ENCODE data around the gene GPER1.
"Not testable (repeated sequence)": the region's sequence is repeated elsewhere in the genome, so short reads cannot be mapped to it uniquely, and the experiment has no call there.

GPER1 gene

DNA sequence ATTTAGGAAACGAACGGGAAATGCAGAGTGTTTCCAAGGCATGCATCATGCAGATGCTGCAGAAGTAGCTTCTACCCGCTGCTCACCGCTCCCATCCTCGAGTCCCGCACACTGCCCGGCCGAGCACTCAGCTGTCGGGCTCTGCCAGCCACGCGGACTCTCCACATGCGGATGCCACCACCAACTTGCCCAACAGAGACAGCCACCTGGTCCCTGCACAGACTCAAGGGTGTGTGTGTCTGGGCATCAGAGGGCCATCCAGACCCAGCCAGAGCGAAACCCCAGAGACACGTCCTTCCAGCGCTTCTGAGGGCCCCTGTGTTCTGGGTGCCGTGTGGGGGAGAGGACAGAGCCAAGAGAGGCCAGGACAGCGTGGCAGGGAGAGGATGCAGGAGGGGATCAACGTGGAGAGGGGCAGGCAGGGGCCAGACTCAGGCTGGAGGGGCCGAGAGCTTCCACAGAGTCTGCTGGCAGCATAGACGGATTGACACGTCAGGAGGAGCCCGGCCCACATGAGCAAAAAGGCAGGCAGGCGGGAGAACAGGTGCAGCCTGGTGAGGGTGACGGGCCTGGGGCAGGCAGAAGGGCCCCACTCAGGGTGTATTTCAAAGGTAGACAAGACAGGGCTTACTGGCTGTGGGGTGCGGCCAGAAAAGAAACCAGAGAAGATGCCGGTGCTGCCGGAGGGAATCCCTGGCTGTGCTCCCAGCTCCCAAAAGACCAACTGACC lies 18.3 kb downstream of the GPER1 start:
- no peak for DNase-seq

GRCh38 chr7:1106793-1107421 lies 19.0 kb downstream of the GPER1 start:
- no peak for DNase-seq

- DNase-seq = no peak
Measured at GRCh38 chr7:1108264-1108920, 20.5 kb downstream of the GPER1 start.

DNA sequence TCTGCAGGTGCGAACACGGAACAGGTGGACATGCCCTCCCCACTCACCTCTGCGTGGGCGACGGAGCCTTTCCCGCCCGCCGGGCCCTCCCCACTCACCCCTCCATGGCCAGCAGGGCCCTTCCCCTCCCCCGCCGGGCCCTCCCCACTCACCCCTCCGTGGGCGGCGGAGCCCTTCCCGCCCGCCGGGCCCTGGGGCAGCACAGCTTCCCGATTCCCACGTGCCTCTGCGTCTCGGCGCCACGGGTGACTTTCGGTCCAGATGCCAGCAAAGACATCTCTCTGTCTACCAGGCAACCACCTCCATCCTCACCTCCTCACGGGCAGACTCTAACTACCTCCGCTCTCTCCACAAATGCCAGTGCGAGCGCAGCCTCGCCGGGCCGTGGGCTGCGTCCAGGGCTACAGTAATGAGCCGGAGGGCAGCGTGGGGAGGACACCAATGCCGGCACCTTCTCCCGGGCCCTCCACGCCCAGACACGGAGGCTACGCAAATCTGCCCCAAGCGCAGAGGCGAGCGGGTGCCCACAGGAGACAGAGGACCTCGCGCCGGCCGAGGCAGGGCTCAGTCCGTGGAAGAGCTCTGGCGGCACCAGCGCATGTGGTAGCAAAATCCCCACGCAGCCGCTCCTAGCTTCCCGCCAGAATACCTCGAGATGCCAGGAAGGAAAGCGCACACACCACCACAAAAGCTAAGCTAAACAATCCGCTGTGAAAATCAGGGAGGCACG lies 21.8 kb downstream of the GPER1 start:
- DNase-seq = no peak

GRCh38 chr7:1110358-1110757 lies 22.4 kb downstream of the GPER1 start:
- DNase-seq = no peak

DNA sequence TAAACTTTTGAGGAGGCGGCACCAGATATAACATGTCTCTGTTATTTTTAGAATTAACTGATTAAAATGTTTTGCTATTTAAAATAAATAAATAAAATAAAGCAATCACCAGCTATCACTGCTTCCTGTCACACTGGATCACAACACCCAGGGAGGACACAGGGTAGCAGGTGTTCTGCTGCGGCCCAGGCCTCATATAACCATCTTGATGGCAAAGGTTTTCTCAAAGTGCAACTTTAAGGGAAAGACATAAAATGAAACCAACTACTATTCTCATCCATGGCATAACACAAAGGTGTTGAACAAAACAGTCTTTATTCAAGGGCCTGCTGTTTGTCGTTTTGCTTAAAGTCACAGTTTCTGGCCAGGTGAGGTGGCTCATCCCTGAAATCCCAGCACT lies 23.2 kb downstream of the GPER1 start:
- no peak for DNase-seq

- DNase-seq = no peak
Measured at GRCh38 chr7:1112109-1112508, 24.2 kb downstream of the GPER1 start.

DNA sequence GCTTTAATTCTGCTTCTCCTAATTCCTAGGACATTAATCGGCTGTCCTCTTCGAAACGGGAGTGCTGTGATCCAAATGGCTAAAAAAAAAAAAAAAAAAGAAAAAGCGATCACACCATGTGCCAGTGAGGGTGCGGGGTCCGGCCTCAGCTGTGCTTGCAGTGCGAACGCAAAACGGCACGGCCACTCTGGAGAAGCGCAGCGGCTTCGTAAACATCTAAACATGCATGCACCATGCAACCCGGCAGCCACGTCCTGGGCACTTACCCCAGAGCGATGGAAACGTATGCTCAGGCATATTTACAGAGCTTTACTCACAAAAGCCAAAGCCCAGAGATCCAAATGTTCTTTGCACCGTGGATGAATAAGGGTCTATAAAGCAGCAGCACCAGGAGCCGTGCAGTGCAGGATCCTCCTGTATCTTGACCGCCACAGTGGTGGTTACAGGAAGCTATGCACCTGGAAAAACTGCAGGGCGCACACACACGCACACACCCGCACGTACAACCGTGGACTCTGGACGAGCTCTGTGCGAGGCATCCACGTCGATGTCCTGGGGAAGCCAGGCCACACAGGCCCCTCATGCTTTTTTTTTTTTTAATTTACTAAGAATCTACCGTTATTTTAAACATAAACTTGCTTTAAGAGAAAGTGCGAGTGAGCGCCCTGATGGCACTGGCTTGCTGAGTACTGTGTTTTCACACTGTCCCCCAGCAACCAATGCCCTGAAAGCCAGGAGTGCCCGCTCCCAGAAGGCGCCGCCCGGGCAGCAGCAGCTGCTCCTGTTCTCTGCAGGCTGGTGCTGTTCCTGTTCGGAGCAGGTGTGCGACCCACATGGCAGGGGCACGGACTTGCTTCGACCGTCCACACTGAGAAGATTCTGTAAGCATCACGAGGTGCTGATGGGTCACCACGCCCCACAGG lies 25.0 kb downstream of the GPER1 start:
- no peak for DNase-seq

DNA sequence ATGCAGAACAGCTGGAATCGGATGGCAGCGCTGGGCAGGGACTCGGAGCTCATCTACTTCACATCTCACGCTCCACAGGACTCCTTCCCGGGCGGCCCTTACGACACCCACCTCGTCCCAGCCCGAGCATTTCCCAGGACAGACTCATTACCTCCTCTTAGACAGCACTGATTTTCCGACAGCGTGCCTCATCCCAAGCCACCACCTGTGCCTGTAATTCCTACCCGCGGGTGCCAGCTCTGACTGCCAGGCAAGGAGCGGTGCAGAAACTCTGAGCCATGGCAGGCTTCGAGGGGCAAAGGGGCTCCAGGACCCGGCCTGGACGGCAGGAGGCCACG lies 25.6 kb downstream of the GPER1 start:
- DNase-seq = no peak

DNA sequence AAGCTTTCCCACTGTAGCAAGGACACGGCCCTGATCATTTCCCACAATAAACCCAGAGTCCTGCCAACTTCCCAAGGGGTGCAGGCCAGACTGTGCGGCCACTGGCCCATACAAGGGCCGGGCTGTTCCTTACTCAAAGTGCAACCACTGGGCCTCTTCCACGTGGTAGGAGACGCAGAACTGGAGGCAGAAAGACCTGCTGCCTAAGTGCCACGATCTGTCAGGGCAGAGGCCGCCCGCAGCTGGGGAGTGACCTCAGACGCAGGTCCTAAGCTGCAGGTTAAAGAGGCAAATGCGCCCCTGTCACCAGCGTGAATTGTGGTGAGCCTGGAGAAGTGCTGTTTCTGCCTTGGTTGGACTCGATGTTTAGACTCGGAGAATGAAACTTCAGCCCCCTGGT lies 26.2 kb downstream of the GPER1 start:
- DNase-seq = no peak

DNA sequence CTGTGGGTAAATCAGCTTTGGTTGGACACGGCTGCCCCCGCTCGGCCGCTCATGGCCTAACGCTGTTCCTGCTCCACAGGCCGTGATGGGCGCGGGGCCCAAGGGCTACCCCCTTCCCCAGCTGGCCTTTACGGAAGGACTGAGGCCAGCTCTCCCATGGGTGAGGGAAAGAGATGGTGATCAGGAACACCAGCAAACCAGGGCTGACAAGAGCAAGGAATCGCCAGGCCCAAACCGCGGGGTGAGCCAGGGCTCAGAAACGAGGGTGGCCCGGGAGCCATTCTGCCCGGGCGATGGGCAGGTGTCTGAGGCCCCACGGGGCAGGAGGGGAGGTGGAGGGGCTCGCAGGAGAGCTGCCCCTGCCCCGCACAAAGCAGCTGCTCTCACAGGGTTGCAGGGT lies 26.6 kb downstream of the GPER1 start:
- DNase-seq = no peak

DNA sequence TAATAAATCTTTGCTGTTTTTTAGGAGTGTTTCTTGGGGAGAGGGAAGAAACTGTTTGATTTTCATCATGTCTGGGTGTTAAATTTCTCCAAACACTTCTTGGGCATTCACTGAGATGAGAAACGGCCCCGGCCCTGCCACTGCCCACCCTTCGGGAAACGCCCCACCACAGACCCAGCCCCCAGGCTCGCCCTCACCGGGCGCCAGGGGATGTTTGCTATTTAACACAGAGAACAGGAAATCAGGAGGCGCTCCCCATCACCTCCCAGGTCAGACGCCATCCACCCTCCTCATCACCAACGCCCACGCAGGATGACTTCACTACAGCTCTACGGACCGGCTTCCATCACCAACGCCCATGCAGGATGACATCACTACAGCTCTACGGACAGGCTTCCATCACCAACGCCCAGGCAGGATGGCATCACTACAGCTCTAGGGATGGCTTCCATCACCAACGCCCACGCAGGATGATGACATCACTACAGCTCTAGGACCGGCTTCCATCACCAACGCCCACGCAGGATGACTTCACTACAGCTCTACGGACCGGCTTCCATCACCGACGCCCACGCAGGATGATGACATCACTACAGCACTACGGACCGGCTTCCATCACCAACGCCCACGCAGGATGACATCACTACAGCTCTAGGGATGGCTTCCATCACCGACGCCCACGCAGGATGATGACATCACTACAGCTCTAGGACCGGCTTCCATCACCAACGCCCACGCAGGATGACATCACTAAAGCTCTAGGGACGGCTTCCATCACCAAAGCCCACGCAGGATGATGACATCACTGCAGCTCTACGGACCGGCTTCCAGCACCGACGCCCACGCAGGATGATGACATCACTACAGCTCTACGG lies 27.5 kb downstream of the GPER1 start:
- DNase-seq = not testable (repeated sequence)

DNA sequence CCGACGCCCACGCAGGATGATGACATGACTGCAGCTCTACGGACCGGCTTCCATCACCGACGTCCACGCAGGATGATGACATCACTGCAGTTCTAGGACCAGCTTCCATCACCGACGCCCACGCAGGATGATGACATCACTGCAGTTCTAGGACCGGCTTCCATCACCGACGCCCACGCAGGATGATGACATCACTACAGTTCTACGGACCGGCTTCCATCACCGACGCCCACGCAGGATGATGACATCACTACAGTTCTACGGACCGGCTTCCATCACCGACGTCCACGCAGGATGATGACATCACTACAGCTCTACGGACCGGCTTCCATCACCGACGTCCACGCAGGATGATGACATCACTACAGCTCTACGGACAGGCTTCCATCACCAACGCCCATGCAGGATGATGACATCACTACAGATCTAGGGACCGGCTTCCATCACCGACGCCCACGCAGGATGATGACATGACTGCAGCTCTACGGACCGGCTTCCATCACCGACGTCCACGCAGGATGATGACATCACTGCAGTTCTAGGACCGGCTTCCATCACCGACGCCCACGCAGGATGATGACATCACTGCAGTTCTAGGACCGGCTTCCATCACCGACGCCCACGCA lies 28.6 kb downstream of the GPER1 start:
- DNase-seq = not testable (repeated sequence)

GRCh38 chr7:1117321-1117928 lies 29.5 kb downstream of the GPER1 start:
- no peak for DNase-seq

- DNase-seq = no peak
Measured at GRCh38 chr7:1119201-1119600, 31.3 kb downstream of the GPER1 start.

DNA sequence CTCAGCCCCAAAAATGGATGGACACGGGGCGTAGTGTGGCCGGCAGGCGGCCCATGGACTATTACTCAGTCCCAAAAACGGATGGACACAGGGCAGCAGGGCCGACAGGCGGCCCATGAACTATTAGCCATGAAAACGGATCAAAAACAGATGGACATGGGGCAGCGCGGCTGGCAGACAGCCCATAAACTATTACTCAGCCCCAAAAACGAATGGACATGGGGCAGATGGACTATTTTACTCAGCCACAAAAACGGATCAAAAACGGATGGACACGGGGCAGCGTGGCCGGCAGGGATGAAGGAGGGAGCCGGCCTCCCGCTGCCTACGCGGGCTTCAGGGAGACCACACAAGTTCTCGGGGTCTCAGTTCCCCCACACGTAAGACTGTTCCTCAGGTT lies 32.9 kb downstream of the GPER1 start:
- DNase-seq = no peak

GRCh38 chr7:1121476-1121875 lies 33.6 kb downstream of the GPER1 start:
- DNase-seq = no peak

DNA sequence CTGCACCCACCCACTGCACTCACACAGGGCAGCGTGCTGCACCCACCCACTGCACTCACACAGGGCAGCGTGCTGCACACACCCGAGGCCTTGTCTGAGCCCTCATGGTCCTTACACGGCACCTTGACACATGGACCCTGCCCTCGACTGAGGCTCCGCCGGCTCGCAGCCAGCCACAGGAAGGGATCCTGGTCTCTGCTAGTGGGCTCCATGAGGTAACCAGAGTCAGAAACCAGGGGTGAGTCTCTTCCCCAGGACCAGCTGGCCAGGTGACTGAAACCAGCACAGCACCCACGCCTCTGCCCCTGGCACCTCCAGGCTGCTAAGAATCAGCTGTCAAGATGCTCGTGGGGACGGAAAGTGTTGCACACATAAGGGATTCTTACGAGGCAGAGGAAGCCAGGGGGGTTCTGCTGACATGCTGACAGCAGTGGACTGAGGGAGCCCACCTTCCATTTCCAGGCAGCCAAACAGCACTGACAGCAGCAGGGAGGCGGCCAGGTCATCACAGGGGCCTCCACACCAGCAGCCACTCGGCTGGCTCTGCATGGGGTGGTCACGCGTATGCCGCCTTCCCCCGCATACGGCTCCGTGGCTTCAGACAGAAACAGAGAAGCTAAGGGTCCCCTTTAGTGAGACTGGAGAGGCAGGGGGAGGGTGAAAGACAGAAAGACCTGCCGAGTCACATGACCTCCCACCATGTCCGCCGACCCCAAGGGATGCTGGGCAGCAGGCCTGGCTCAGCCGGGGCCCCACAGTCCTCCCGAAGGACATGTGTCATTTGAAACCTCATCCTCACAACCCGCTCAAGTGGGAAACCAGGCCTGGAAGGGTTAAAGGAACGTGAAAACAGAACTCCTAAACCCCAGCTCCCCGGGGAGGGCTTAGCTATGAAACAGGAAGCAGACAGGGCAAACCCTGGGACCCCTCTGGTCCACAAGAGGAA lies 34.2 kb downstream of the GPER1 start:
- no peak for DNase-seq

DNA sequence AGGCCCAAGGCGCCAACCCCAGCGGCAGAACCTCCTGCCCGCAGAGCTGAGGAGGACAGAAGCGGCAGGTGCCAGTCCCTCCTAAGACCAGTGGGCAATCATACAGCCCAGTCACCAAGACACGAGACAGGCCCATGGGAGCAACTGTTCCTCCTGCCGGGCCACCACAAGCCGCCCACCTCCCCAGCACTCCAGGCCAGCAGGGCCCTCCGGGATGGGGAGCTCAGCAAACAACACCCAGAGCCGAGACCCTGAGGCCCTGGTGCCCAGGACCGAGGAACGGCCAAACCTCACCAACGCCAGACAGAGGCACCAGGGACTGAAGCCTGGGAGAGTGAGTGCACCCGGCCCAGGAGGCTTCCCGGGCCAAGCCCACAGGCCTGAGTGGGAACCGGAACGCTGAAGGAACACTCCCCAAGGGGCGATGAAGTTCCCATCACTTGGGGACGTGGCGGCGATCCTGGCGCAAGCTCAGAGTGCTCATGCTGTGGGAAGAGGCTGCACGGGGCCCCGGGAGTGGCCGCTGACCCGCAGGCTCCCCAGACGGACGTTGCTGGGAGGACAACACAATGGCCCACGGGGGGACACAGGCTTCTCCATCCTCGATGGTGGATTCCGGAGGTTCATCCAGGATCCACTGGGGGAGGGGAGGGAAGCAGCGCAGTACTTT lies 35.1 kb downstream of the GPER1 start:
- no peak for DNase-seq
